Neural progenitor cell (in vitro differentiated cells): ENCODE data around the gene APLN. TPM values are rescaled to one million over a fixed set of nuclear protein-coding genes. Genes with fewer than 3 reads are reported as not detected.

ENCODE experiments used
- DNase-seq: peaks from one replicate; pipeline ENCODE4 v3.0.0-alpha.2; 2016; ENCODE audit warnings: low spot score
- H2AFZ ChIP-seq: fragments of 200-600 bp; sonication (generic); replicated peaks from 2 replicates; pipeline ENCODE4 v1.6.1; 2016; ENCODE audit warnings: antibody characterized with exemption
- H3F3A ChIP-seq: fragments of 200-600 bp; sonication (generic); 2 replicates; pipeline ENCODE4 v1.6.1; 2016; ENCODE audit warnings: antibody characterized with exemption, low read depth
- H3K27ac ChIP-seq: fragments of 200-600 bp; sonication (generic); 2 replicates; pipeline ENCODE4 v1.5.1; 2016; ENCODE audit warnings: mild to moderate bottlenecking
- H3K27me3 ChIP-seq: fragments of 200-600 bp; sonication (generic); 2 replicates; pipeline ENCODE4 v1.6.1; 2016; ENCODE audit warnings: mild to moderate bottlenecking, moderate library complexity
- H3K36me3 ChIP-seq: fragments of 200-600 bp; sonication (generic); 2 replicates; pipeline ENCODE4 v1.5.1; 2016
- H3K4me1 ChIP-seq: fragments of 200-600 bp; sonication (generic); 2 replicates; pipeline ENCODE4 v1.6.1; 2016; ENCODE audit warnings: mixed run types
- H3K4me2 ChIP-seq: fragments of 200-600 bp; sonication (generic); 2 replicates; pipeline ENCODE4 v1.6.1; 2016
- H3K4me3 ChIP-seq: fragments of 200-600 bp; sonication (generic); 2 replicates; pipeline ENCODE4 v1.5.1; 2016
- H3K79me2 ChIP-seq: fragments of 200-600 bp; sonication (generic); 2 replicates; pipeline ENCODE4 v1.6.1; 2016; ENCODE audit warnings: low read depth
- H3K9ac ChIP-seq: fragments of 200-600 bp; sonication (generic); 2 replicates; pipeline ENCODE4 v1.6.1; 2016
- H3K9me3 ChIP-seq: fragments of 200-600 bp; sonication (generic); 2 replicates; pipeline ENCODE4 v1.5.1; 2016; ENCODE audit warnings: low read depth
- H4K20me1 ChIP-seq: fragments of 200-600 bp; sonication (generic); 2 replicates; pipeline ENCODE4 v1.6.1; 2016; ENCODE audit warnings: low read depth
- H3K27ac Mint-ChIP-seq: 3 replicates; pipeline ENCODE4 v1.8.0; 2021; ENCODE audit warnings: mixed read lengths
- H3K27me3 Mint-ChIP-seq: 2 replicates; pipeline ENCODE4 v1.8.0; 2022; ENCODE audit warnings: low read depth, mild to moderate bottlenecking, inconsistent platforms, moderate library complexity, mixed read lengths; ENCODE audit not compliant: insufficient read depth
- H3K36me3 Mint-ChIP-seq: 3 replicates; pipeline ENCODE4 v1.8.0; 2021; ENCODE audit warnings: mixed read lengths
- H3K4me1 Mint-ChIP-seq: 3 replicates; pipeline ENCODE4 v1.8.0; 2021; ENCODE audit warnings: mixed read lengths
- H3K4me3 Mint-ChIP-seq: 3 replicates; pipeline ENCODE4 v1.8.0; 2021; ENCODE audit warnings: mild to moderate bottlenecking, moderate library complexity, mixed read lengths
- H3K9me3 Mint-ChIP-seq: 3 replicates; pipeline ENCODE4 v1.8.0; 2020; ENCODE audit warnings: mixed read lengths
- CTCF ChIP-seq: fragments of 200-600 bp; sonication (generic); IDR thresholded peaks from 2 replicates; pipeline ENCODE4 v1.5.1; 2017; ENCODE audit warnings: antibody characterized with exemption, mild to moderate bottlenecking
- EZH2 ChIP-seq: fragments of 200-600 bp; sonication (generic); IDR thresholded peaks from 2 replicates; pipeline ENCODE4 v1.6.1; 2017; ENCODE audit warnings: antibody characterized with exemption, mild to moderate bottlenecking, moderate library complexity
- EZH2phosphoT487 ChIP-seq: fragments of 200-600 bp; sonication (generic); IDR thresholded peaks from 2 replicates; pipeline ENCODE4 v1.6.1; 2017; ENCODE audit warnings: antibody characterized with exemption
- total RNA-seq: library from RNA; depleted of rRNA; stranded (reverse); fragments of >200 nt; gene quantifications from 2 replicates; pipeline ENCODE4 v1.2.3, GENCODE V29; 2015; ENCODE audit warnings: low replicate concordance

Gene APLN
- total RNA-seq, 1 donor from 2014 or later, result 0.22 TPM

- Histone ChIP-seq H3K9ac (no peak overlapping the region), H3K79me2 (no peaks in the 10 kb centered on the region), H3K4me2 (peak overlapping the region; percentile 84), H2AFZ (peak overlapping the region; percentile 72), H3K9me3 (no peaks in the 10 kb centered on the region), H3K27me3 (peaks cover 60% of the 10 kb centered on the region), H3F3A (no peaks in the 10 kb centered on the region), H3K36me3 (no peaks in the 10 kb centered on the region), H3K27ac (no peak overlapping the region), H3K4me3 (peak overlapping the region; percentile 55), H3K4me1 (peaks cover 3% of the 10 kb centered on the region), H4K20me1 (no peaks in the 10 kb centered on the region)
- peaks cover 4% of the 10 kb centered on the region for H3K9me3 Mint-ChIP-seq
- H3K27ac Mint-ChIP-seq, result no peak overlapping the region
- peak overlapping the region; percentile 85 for H3K4me3 Mint-ChIP-seq
- no peak for DNase-seq
- H3K4me1 Mint-ChIP-seq, result peaks cover 41% of the 10 kb centered on the region
- TF ChIP-seq EZH2, result no peak
- TF ChIP-seq CTCF, result no peak
- H3K27me3 Mint-ChIP-seq, result peaks cover 8% of the 10 kb centered on the region
- no peaks in the 10 kb centered on the region for H3K36me3 Mint-ChIP-seq
These were observed 645 bp downstream of the APLN start for GRCh38 chrX:129653971-129654651.

GRCh38 chrX:129653181-129653970, 1.4 kb downstream of the APLN start:
- peak overlapping the region; percentile 84 for H3K4me2 ChIP-seq
- H3K27ac ChIP-seq, result no peak overlapping the region
- peaks cover 8% of the 10 kb centered on the region for H3K27me3 Mint-ChIP-seq
- H3K4me1 Mint-ChIP-seq, result peaks cover 44% of the 10 kb centered on the region
- H3K4me3 Mint-ChIP-seq, result peak overlapping the region; percentile 85
- DNase-seq, result no peak
- peaks cover 60% of the 10 kb centered on the region for H3K27me3 ChIP-seq
- H3K36me3 ChIP-seq, result no peaks in the 10 kb centered on the region
- H3K27ac Mint-ChIP-seq, result no peak overlapping the region
- no peaks in the 10 kb centered on the region for H3K9me3 ChIP-seq
- peaks cover 3% of the 10 kb centered on the region for H3K4me1 ChIP-seq
- peaks cover 4% of the 10 kb centered on the region for H3K9me3 Mint-ChIP-seq
- no peak overlapping the region for H3K9ac ChIP-seq
- no peaks in the 10 kb centered on the region for H4K20me1 ChIP-seq
- no peaks in the 10 kb centered on the region for H3K79me2 ChIP-seq
- peak overlapping the region; percentile 55 for H3K4me3 ChIP-seq
- no peaks in the 10 kb centered on the region for H3F3A ChIP-seq
- TF ChIP-seq EZH2phosphoT487 (no peak), CTCF (no peak), EZH2 (no peak)
- H3K36me3 Mint-ChIP-seq, result no peaks in the 10 kb centered on the region
- no peak overlapping the region for H2AFZ ChIP-seq

GRCh38 chrX:129652565-129653169, 2.1 kb downstream of the APLN start:
- Histone ChIP-seq H3K9me3 (no peaks in the 10 kb centered on the region), H3K36me3 (no peaks in the 10 kb centered on the region), H3K27ac (no peak overlapping the region), H3K4me1 (peaks cover 3% of the 10 kb centered on the region), H3K27me3 (peaks cover 60% of the 10 kb centered on the region), H2AFZ (no peak overlapping the region), H3K4me3 (no peak overlapping the region), H3F3A (no peaks in the 10 kb centered on the region), H3K9ac (no peak overlapping the region), H3K4me2 (no peak overlapping the region), H4K20me1 (no peaks in the 10 kb centered on the region), H3K79me2 (no peaks in the 10 kb centered on the region)
- H3K27ac Mint-ChIP-seq, result no peak overlapping the region
- TF ChIP-seq CTCF (no peak), EZH2phosphoT487 (no peak), EZH2 (no peak)
- H3K4me3 Mint-ChIP-seq, result peak overlapping the region; percentile 78
- peaks cover 10% of the 10 kb centered on the region for H3K27me3 Mint-ChIP-seq
- H3K36me3 Mint-ChIP-seq, result no peaks in the 10 kb centered on the region
- DNase-seq, result no peak
- peaks cover 2% of the 10 kb centered on the region for H3K9me3 Mint-ChIP-seq
- peaks cover 44% of the 10 kb centered on the region for H3K4me1 Mint-ChIP-seq
